ENCODE data around the gene RNF157.
"Not testable (repeated sequence)": the region's sequence is repeated elsewhere in the genome, so short reads cannot be mapped to it uniquely, and the experiment has no call there.

RNF157 gene

DNA sequence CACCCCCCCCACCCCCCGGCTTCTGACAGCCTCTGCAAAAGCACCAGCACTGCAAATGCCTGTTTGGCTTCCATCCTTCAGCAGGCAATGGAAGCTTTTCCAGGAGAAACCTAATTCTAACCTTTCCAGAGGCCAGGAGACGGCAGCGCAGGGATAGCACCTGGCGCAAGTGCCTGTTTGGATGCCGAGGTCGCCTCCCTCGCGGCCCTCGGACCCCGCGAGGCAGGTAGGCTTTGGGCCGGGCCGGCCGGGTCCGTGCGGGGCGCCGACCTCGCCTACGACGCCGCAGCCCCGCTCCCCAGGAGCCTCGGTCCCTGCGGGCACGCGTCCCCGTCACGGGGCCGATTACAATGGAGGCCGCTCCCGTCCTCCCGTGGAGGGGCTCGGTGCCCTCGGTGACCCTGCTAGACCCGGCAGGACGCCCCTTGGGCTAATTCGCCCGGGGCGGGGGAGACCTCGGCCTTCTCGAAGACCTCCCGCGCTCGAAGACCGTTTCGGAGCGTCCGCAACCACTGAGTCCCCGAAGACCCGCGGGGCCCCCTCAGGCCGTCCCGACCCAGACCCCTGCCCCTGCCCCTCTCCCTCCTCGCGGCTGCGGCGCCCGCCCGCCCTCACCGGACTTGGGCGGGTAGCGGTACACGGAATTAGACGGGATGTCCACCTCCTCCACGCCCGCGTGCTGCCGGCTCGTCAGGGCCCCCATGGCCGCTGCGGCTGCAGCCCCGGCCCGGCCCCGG is 587 bp downstream of the RNF157 start:
- Mint-ChIP-seq H3K4me3 (peak overlapping the region; percentile 86), H3K9me3 (no peaks in the 10 kb centered on the region), H3K27me3 (ENCODE audit: low read depth) (peaks cover 5% of the 10 kb centered on the region), H3K4me1 (ENCODE audit: low read depth) (peaks cover 52% of the 10 kb centered on the region), H3K27ac (peak overlapping the region; percentile 73), H3K36me3 (ENCODE audit: low read depth) (peaks cover 24% of the 10 kb centered on the region)
- DNase-seq (ENCODE audit: low spot score): no peak

DNA sequence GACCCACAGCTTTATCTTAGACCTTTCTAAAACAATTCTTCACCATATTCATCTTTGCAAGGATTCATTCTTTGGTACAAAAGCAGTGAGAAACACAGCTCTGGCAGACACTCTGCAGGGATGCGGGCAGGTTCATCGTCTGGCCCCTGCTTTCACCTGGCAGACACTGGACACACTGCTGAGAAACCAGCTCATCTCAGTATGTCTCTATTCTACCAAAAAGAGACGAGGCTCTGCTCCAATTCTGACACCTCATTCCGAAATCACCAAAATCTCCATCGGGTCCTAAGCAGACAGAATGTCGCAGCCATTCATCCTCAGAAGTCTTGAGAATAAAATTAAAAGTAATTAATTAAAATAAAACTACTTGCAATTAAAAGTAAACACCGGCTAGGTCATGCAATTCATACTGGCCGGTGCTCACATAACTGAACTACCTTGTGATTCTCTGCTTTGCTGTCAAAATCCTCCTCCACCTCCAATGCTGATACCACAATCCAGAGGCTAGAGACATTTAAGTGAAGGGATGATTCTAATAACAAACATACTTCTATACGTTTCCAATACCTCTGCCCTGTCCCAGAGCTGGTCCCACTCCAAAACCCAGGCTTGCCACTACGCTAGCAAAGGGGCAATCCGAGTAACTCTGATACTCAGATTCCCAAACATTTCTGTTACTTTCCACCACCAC is 1.3 kb downstream of the RNF157 start:
- Mint-ChIP-seq H3K27ac (peak overlapping the region; percentile 73), H3K36me3 (ENCODE audit: low read depth) (peaks cover 29% of the 10 kb centered on the region), H3K9me3 (no peaks in the 10 kb centered on the region), H3K4me3 (peak overlapping the region; percentile 86), H3K27me3 (ENCODE audit: low read depth) (peaks cover 5% of the 10 kb centered on the region), H3K4me1 (ENCODE audit: low read depth) (peaks cover 53% of the 10 kb centered on the region)
- no peak for DNase-seq (ENCODE audit: low spot score)

DNA sequence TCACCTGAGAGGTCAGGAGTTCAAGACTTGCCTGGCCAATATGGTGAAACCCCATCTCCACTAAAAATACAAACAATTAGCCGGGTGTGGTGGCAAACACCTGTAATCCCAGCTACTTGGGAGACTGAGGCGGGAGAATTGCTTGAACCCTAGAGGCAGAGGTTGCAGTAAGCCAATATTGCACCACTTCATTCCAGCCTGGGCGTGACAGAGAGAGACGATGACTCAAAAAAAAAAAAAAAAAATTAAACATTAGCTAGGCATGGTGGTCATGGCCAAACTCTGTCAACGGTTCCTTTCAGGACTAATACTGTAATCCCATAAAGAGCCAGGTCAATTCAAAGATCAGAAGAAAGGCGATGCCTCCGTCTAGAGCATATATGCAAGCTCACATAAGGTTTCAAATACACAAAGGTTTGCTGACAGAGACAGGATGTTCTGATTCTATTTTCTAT is 2.4 kb downstream of the RNF157 start:
- Mint-ChIP-seq H3K27ac (peak overlapping the region; percentile 64), H3K4me3 (peak overlapping the region; percentile 86)

DNA sequence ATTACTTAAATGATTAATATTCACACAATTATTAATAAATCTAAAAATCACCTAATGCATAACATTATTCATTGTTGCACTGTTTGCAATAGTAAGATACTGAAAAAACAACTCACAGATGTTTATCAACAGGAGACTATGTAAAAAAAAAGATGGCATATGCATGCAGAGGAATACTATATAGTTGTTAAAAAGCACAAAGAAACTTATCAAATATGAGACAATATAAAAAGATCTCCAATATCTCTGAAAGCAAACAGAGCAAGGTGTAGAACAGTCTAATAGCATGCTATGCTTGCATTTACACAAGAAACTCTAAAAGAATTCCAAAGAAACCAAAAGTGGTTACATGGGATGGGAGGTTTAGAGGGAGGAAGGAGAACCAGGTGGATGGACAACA is 3.7 kb downstream of the RNF157 start:
- Mint-ChIP-seq H3K27me3 (ENCODE audit: low read depth) (peaks cover 5% of the 10 kb centered on the region), H3K27ac (no peak overlapping the region), H3K4me3 (no peak overlapping the region), H3K36me3 (ENCODE audit: low read depth) (peaks cover 33% of the 10 kb centered on the region), H3K9me3 (no peaks in the 10 kb centered on the region), H3K4me1 (ENCODE audit: low read depth) (peaks cover 38% of the 10 kb centered on the region)
- DNase-seq (ENCODE audit: low spot score): no peak

More for the DNA sequence above, 2.4 kb downstream of the RNF157 start:
- H3K27me3 Mint-ChIP-seq (ENCODE audit: low read depth): peaks cover 5% of the 10 kb centered on the region
- H3K36me3 Mint-ChIP-seq (ENCODE audit: low read depth): peaks cover 32% of the 10 kb centered on the region
- no peak for DNase-seq (ENCODE audit: low spot score)
- no peaks in the 10 kb centered on the region for H3K9me3 Mint-ChIP-seq
- peaks cover 44% of the 10 kb centered on the region for H3K4me1 Mint-ChIP-seq (ENCODE audit: low read depth)

DNA sequence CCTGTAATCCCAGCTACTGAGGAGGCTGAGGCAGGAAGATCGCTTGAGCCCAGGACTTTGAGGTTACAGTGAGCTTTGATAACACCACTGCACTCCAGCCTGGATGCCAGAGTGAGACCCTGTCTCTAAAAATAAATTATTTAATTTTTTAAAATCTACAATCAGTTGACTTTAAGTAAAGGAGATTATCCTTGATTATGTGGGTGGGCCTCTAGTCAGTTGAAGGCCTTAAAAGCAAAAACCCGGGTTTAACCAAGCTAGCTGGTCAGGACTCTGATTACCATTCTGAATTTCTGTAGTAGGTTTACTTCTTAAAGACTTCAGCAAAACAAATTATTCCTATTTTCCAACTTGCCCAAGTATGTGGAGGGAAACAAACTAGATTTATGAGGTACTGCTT is 4.4 kb downstream of the RNF157 start:
- no peaks in the 10 kb centered on the region for H3K9me3 Mint-ChIP-seq
- H3K27me3 Mint-ChIP-seq (ENCODE audit: low read depth): peaks cover 1% of the 10 kb centered on the region
- H3K4me1 Mint-ChIP-seq (ENCODE audit: low read depth): peaks cover 32% of the 10 kb centered on the region
- no peak overlapping the region for H3K4me3 Mint-ChIP-seq
- DNase-seq (ENCODE audit: low spot score): no peak
- H3K36me3 Mint-ChIP-seq (ENCODE audit: low read depth): peaks cover 31% of the 10 kb centered on the region
- H3K27ac Mint-ChIP-seq: no peak overlapping the region

DNA sequence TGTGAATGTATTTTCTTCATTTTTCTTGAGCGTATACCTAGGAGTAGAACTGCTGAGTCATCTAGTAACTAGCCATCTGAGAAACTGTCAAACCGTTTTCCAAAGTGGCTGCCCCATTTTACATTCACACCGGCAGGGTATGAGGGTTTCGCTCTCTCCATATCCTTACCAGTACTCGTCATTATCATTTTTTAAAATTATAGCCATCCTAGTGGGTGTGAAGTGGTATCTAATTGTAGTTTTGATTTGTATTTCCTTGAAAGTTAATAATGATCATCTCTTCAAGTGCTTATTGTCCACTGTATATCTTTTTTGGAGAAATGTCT is 6.0 kb downstream of the RNF157 start:
- Mint-ChIP-seq H3K27ac (no peak overlapping the region), H3K4me3 (no peak overlapping the region), H3K4me1 (ENCODE audit: low read depth) (peaks cover 35% of the 10 kb centered on the region), H3K9me3 (no peaks in the 10 kb centered on the region), H3K36me3 (ENCODE audit: low read depth) (peaks cover 38% of the 10 kb centered on the region), H3K27me3 (ENCODE audit: low read depth) (no peaks in the 10 kb centered on the region)
- DNase-seq (ENCODE audit: low spot score): no peak

DNA sequence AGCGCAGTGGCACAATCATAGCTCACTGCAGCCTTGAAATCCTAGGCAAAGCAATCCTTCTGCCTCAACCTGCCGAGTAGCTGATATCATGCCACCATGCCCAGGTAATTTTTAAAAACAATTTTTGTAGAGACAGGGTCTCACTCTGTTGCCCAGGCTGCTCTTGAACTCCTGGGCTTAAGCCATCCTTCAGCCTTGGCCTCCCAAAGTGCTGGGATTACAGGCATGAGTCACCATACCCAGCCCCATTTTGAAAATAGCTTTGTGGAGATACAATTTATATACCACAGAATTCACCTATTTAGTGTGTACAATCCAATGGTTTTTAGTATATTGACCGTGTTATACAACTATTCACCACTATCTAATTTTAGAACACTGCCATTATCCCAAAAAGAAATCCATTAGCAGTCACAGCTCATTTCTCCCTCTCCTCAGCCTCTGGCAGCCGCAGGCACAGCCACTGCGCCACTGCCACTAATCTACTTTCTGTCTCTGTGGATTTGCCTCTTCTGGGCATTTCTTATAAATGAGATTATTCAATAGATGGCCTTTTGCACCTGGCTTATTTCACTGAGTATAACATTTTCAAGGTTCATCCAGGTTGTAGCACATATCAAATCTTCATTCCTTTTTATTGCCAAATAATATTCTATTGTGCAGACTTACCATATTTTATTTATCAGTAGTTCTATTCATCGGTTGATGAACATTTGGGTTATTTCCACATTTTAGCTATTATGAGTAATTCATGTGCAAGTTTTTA is 6.5 kb downstream of the RNF157 start:
- H3K27me3 Mint-ChIP-seq (ENCODE audit: low read depth): no peaks in the 10 kb centered on the region
- peaks cover 41% of the 10 kb centered on the region for H3K36me3 Mint-ChIP-seq (ENCODE audit: low read depth)
- peaks cover 33% of the 10 kb centered on the region for H3K4me1 Mint-ChIP-seq (ENCODE audit: low read depth)
- DNase-seq (ENCODE audit: low spot score): no peak
- peak overlapping the region; percentile 35 for H3K27ac Mint-ChIP-seq
- no peak overlapping the region for H3K4me3 Mint-ChIP-seq
- no peaks in the 10 kb centered on the region for H3K9me3 Mint-ChIP-seq

DNA sequence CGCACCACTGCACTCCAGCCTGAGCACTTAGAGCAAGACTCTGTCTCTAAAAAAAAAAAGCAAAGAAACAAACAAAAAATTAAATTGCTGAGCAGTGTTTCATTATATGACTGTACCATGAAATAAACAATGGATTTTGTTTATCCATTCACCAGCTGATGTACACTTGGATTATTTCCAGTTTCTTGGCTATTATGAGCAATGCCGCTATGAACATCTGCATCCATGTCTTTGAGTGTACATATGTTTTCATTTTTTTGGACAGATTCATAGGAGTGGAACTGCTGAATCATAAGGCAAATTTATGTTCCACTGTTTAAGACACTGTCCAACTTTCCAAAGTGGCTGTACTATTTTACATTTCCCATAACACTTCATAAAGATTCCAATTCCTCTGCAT is 8.0 kb downstream of the RNF157 start:
- DNase-seq (ENCODE audit: low spot score): no peak
- Mint-ChIP-seq H3K27me3 (ENCODE audit: low read depth) (no peaks in the 10 kb centered on the region), H3K36me3 (ENCODE audit: low read depth) (peaks cover 36% of the 10 kb centered on the region), H3K4me1 (ENCODE audit: low read depth) (peaks cover 25% of the 10 kb centered on the region), H3K4me3 (no peak overlapping the region), H3K27ac (no peak overlapping the region), H3K9me3 (no peaks in the 10 kb centered on the region)

DNA sequence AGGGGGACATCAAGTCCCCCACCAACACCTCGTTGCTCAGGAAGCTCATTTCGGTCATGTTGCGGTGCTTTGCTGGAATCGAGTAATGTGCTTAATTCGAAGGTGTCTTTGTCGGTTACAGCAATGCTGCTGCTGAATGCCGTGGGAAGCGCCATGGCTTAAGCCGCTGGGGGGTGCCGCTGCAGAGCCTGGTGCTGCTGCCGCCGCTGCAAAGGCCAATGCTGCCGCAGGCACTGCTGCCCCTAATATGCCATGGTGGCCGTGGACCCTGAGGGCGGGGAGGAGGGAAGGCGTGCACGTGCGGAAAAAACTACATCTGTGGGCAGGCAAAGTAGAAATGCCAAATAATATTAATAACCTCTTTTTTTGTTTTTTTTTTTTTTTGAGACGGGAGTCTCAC is 13.5 kb downstream of the RNF157 start:
- not testable (repeated sequence) for H3K9me3 Mint-ChIP-seq; DNase-seq (ENCODE audit: low spot score); H3K27ac Mint-ChIP-seq; H3K27me3 Mint-ChIP-seq (ENCODE audit: low read depth); H3K4me3 Mint-ChIP-seq
- Mint-ChIP-seq H3K36me3 (ENCODE audit: low read depth) (peaks cover 39% of the 10 kb centered on the region), H3K4me1 (ENCODE audit: low read depth) (peaks cover 13% of the 10 kb centered on the region)

DNA sequence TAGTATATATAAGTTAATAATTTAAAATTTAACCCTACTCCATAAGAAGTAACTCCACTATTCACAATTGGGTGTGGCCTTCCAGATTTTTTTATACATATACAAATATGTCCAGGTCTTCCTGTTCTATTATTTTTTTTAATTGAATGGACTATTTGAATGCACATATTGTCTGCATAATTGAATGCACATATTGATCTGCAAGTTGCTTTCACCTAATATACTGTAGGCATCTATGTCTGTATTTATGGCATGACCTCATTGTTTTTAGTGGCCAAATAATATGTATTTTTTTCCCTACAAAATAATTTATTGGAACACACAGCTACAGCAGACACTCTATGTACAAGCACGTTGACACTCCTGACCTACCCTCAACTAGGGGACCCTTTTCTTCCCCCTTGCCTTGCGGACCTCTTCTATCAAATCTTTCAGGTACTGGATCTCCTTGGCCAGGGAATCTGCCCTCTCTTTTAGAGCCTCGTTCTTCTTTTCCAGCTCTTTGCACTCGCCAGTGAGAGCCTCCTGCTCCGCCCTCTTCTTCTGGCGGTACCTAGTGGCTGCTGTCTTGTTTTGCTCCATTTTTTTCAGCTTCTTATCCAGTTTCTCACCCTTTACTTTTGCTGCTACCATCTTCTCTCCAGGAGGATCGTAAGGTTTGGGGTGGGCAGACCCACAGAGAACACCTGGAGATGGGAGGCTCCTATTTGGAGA is 14.8 kb downstream of the RNF157 start:
- H3K36me3 Mint-ChIP-seq (ENCODE audit: low read depth): peaks cover 40% of the 10 kb centered on the region
- DNase-seq (ENCODE audit: low spot score): not testable (repeated sequence)

DNA sequence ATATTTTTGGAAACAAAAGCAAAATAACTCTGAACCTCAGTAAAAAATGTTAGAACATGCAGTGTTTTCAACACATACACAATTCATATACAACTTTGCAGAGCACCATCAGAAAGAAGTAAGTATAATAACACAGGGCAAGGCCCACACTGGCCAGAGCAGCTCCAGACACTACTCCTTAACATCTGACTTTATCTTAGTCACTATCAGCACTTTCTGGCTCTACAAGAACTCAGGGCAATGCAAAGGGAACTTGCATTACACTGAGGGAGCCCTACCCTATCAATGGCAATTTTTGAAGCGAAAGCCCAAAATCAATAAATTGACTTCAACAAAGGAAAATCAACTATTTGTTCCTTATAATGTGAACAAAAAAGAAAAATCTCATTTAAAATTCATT is 16.5 kb downstream of the RNF157 start:
- Mint-ChIP-seq H3K27ac (no peak overlapping the region), H3K4me1 (ENCODE audit: low read depth) (peaks cover 10% of the 10 kb centered on the region), H3K9me3 (no peaks in the 10 kb centered on the region), H3K27me3 (ENCODE audit: low read depth) (no peaks in the 10 kb centered on the region), H3K36me3 (ENCODE audit: low read depth) (peaks cover 29% of the 10 kb centered on the region), H3K4me3 (no peak overlapping the region)
- DNase-seq (ENCODE audit: low spot score): no peak

More for the DNA sequence above, 14.8 kb downstream of the RNF157 start:
- H3K4me1 Mint-ChIP-seq (ENCODE audit: low read depth): peaks cover 13% of the 10 kb centered on the region
- not testable (repeated sequence) for H3K9me3 Mint-ChIP-seq; H3K27ac Mint-ChIP-seq; H3K27me3 Mint-ChIP-seq (ENCODE audit: low read depth); H3K4me3 Mint-ChIP-seq

DNA sequence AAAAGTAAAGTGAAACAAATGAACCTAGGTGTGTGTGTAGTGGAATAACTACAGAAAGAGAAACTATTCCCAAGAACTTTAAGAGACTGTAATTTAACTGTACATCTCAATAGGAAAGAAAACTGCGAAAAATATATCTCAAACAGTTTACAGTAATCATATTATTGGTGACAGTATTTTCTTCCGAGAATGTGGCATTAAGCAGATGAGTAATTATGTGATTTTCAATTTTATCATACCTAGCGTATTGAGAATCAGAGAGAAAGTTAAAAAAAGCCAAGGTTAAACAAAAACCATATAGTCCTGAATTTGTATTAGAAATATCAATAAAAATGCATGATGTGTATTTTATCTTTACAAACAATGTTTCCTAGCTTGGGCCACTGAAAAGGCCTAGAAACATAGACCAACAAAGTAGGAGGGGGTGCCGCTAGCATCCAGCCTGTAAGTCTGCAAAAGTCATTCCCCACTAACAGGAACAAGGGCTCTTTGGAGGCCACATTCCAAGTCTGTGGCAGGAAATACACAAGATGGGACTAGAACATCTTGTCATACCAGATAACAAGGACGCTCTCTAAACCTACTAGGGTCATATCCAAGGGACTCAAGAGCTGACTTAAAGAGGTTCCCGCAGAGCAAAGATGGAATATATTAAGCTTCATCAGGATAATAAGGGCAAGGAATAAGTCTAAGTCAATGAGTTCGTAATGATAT is 20.5 kb downstream of the RNF157 start:
- no peaks in the 10 kb centered on the region for H3K27me3 Mint-ChIP-seq (ENCODE audit: low read depth)
- H3K4me3 Mint-ChIP-seq: no peak overlapping the region
- DNase-seq (ENCODE audit: low spot score): no peak
- peaks cover 24% of the 10 kb centered on the region for H3K4me1 Mint-ChIP-seq (ENCODE audit: low read depth)
- no peak overlapping the region for H3K27ac Mint-ChIP-seq
- H3K36me3 Mint-ChIP-seq (ENCODE audit: low read depth): peaks cover 22% of the 10 kb centered on the region
- no peaks in the 10 kb centered on the region for H3K9me3 Mint-ChIP-seq

DNA sequence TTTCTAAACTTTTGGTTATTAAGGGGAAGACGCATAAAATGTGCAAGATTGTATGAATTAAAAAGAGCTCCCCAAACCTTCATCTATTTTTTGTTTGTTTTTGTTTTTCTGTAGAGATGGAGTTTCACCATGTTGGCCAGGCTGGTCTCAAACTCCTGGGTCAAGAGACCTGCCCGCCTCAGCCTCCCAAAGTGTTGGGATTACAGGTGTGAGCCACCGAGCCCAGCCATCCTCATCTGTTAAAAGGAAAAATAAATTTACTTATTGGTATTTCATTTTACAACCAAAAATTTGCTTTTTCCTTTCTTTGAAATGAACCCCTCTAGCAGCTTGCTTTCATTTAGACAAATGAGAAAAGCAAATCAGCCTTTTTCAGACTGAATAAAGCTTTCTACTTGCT is 23.2 kb downstream of the RNF157 start:
- Mint-ChIP-seq H3K36me3 (ENCODE audit: low read depth) (peaks cover 29% of the 10 kb centered on the region), H3K9me3 (no peaks in the 10 kb centered on the region), H3K27ac (no peak overlapping the region), H3K27me3 (ENCODE audit: low read depth) (no peaks in the 10 kb centered on the region), H3K4me3 (no peak overlapping the region), H3K4me1 (ENCODE audit: low read depth) (peaks cover 28% of the 10 kb centered on the region)
- no peak for DNase-seq (ENCODE audit: low spot score)
